Esophagus muscularis mucosa (tissue), 2 donors: ENCODE results near the gene GRAMD2B.

Source experiments
- POLR2A ChIP-seq: fragments of 450-650 bp; IDR thresholded peaks from one replicate; pipeline ENCODE4 v1.6.1; 2017; ENCODE audit warnings: antibody characterized with exemption, moderate library complexity, mild to moderate bottlenecking, low read depth
- POLR2AphosphoS5 ChIP-seq, 2 donors: sonication (generic); formaldehyde crosslinking; IDR thresholded peaks; one replicate each; pipeline ENCODE4 v1.6.1; 2017; ENCODE audit warnings: antibody characterized with exemption in 2 of 2

GRCh38 chr5:126480824-126481223 lies 57.6 kb downstream of the GRAMD2B start:
- TF ChIP-seq POLR2A = no peak
- TF ChIP-seq POLR2AphosphoS5 (IDR thresholded peaks at IDR 0.05) = no peak
